Sciatic nerve (tissue), 2 donors: ENCODE results near the gene ADCY6. TPM values are rescaled to one million over a fixed set of nuclear protein-coding genes. Genes with fewer than 3 reads are reported as not detected.

Experiments
- ATAC-seq: fragments of 200-7000 bp; cut with Tn5 transposase; one replicate; pipeline ENCODE4 v1.9.1; 2020; ENCODE audit warnings: mild to moderate bottlenecking, moderate library complexity
- DNase-seq: peaks from one replicate; pipeline ENCODE4 v3.0.0-alpha.2; 2020; ENCODE audit warnings: low spot score
- intact Hi-C: fragments of 100-400 bp; cut with DNase I; formaldehyde crosslinking; loops from one replicate; pipeline ENCODE4 v1.14.2; 2022
- total RNA-seq: library from RNA; stranded (reverse); fragmentation: NEBNext Ultra II Directional; extraction: Animal tissue kit (Norgen Biotek cat#: 25700); gene quantifications from one replicate; pipeline ENCODE4 v1.2.1, GENCODE V29; 2021
- donor health status: DM: no; HTN: no; CAD: no.
- donor health status: DM: no; HTN: no; CAD: no.

The ADCY6 gene
- 75.9 TPM for total RNA-seq

- DNase-seq (peak; percentile 90), ATAC-seq (peak; percentile 87)
- intact Hi-C loops = no loop called here
Observed at GRCh38 chr12:48788854-48789775, at the start of gene ADCY6. TSS of gene ADCY6 (minus strand) at chr12:48789089. CDS start at chr12:48783434, 5,655 bp downstream.

- intact Hi-C loops = no loop called here
- ATAC-seq = no peak
Observed at GRCh38 chr12:48838048-48838447, 49.2 kb upstream of the ADCY6 start.

GRCh38 chr12:48832321-48833060, 43.6 kb upstream of the ADCY6 start:
- intact Hi-C loops = no loop called here
- no peak for ATAC-seq
- DNase-seq = no peak

More at GRCh38 chr12:48838048-48838447, 49.2 kb upstream of the ADCY6 start:
- DNase-seq = no peak

GRCh38 chr12:48831257-48831656, 42.4 kb upstream of the ADCY6 start:
- DNase-seq = no peak
- intact Hi-C loops = no loop called here
- ATAC-seq = no peak

GRCh38 chr12:48828841-48829575, 40.1 kb upstream of the ADCY6 start:
- intact Hi-C loops = no loop called here
- ATAC-seq (no peak), DNase-seq (no peak)

- DNase-seq (no peak), ATAC-seq (no peak)
- intact Hi-C loops = no loop called here
Observed at GRCh38 chr12:48828293-48828692, 39.4 kb upstream of the ADCY6 start.

- intact Hi-C loops = no loop called here
- DNase-seq = no peak
- ATAC-seq = no peak
Observed at GRCh38 chr12:48827513-48828096, 38.7 kb upstream of the ADCY6 start.

- DNase-seq = no peak
- ATAC-seq = no peak
- intact Hi-C loops = no loop called here
Observed at GRCh38 chr12:48827026-48827425, 38.1 kb upstream of the ADCY6 start.

- ATAC-seq (no peak), DNase-seq (no peak)
- intact Hi-C loops = no loop called here
Observed at GRCh38 chr12:48826209-48826855, 37.4 kb upstream of the ADCY6 start.

GRCh38 chr12:48824905-48825304, 36.0 kb upstream of the ADCY6 start:
- no peak for ATAC-seq
- no peak for DNase-seq
- intact Hi-C loops = no loop called here

- intact Hi-C loops = no loop called here
Observed at GRCh38 chr12:48824112-48824511, 35.2 kb upstream of the ADCY6 start.

GRCh38 chr12:48823281-48823680, 34.4 kb upstream of the ADCY6 start:
- intact Hi-C loops = no loop called here
- no peak for ATAC-seq
- DNase-seq = no peak

More at GRCh38 chr12:48824112-48824511, 35.2 kb upstream of the ADCY6 start:
- no peak for ATAC-seq
- no peak for DNase-seq

GRCh38 chr12:48822711-48823110, 33.8 kb upstream of the ADCY6 start:
- no peak for ATAC-seq
- DNase-seq = no peak
- intact Hi-C loops = no loop called here

GRCh38 chr12:48822139-48822538, 33.2 kb upstream of the ADCY6 start:
- DNase-seq = no peak
- intact Hi-C loops = no loop called here
- ATAC-seq = no peak

- DNase-seq = no peak
- no peak for ATAC-seq
- intact Hi-C loops = no loop called here
Observed at GRCh38 chr12:48819986-48820725, 31.3 kb upstream of the ADCY6 start.

- DNase-seq (peak; percentile 68), ATAC-seq (no peak)
- intact Hi-C loops = no loop called here
Observed at GRCh38 chr12:48818831-48819590, 30.1 kb upstream of the ADCY6 start.
